K562 (cell line): ENCODE measurements around the gene ZBTB42. TPM values are rescaled to one million over a fixed set of nuclear protein-coding genes. Genes with fewer than 3 reads are reported as not detected.
A peak's percentile ranks its signal among the peaks of the same experiment; 100 is the strongest.

Experiments used
- E2F6 ChIP-seq, 2 experiments: IDR thresholded peaks; 2 replicates each; pipeline ENCODE4 v1.6.1; 2011; ENCODE audit warnings: borderline replicate concordance in 1 of 2, control low read depth in 1 of 2, low read depth in 1 of 2, low read length in 1 of 2, mild to moderate bottlenecking in 1 of 2, mixed read lengths in 1 of 2, moderate library complexity in 1 of 2; ENCODE audit not compliant: insufficient read depth in 1 of 2, insufficient read length in 1 of 2, poor library complexity in 1 of 2, severe bottlenecking in 1 of 2; ENCODE audit errors: extremely low read depth in 1 of 2
- FOXK2 ChIP-seq, 2 experiments: fragments of 450-650 bp; IDR thresholded peaks in 1 of 2; conservative IDR thresholded peaks in 1 of 2; 2 replicates each; pipeline ENCODE4 v1.6.1; 2016; ENCODE audit warnings: low read depth in 2 of 2, mild to moderate bottlenecking in 1 of 2
- PHF20 ChIP-seq: fragments of 450-650 bp; IDR thresholded peaks from 2 replicates; pipeline ENCODE4 v1.6.1; 2018; ENCODE audit not compliant: partially characterized antibody
- POLR2G ChIP-seq: fragments of 200-400 bp; formaldehyde crosslinking; IDR thresholded peaks from 2 replicates; pipeline ENCODE4 v1.6.1; 2017; ENCODE audit warnings: low read depth, mild to moderate bottlenecking, antibody characterized with exemption, low read length, moderate library complexity
- POLR2H ChIP-seq: IDR thresholded peaks from 2 replicates; pipeline ENCODE4 v1.6.1; 2016; ENCODE audit warnings: missing genetic modification characterization, low read depth, mild to moderate bottlenecking, control low read depth, missing compliant biosample characterization, moderate library complexity
- RAD21 ChIP-seq, 2 experiments: fragments of 250-450 bp in 1 of 2; fragments of 450-650 bp in 1 of 2; sonication (Bioruptor Pico) in 1 of 2; formaldehyde crosslinking in 1 of 2; IDR thresholded peaks in 1 of 2; conservative IDR thresholded peaks in 1 of 2; 2 replicates each; pipeline versions ENCODE4 v1.4.0 to v1.8.0; 2020 to 2022; ENCODE audit warnings: mild to moderate bottlenecking in 2 of 2, moderate library complexity in 1 of 2
- RREB1 ChIP-seq: fragments of 250-450 bp; sonication (Bioruptor Pico); IDR thresholded peaks from 2 replicates; pipeline ENCODE4 v1.4.0; 2020
- SRF ChIP-seq, 2 experiments: fragments of 250-450, 450-650 bp in 1 of 2; sonication (Bioruptor Pico) in 1 of 2; sonication (generic) in 1 of 2; formaldehyde crosslinking; IDR thresholded peaks; 2 replicates each; pipeline versions ENCODE4 v1.5.0 to v1.5.1; 2020 to 2022; ENCODE audit warnings: mild to moderate bottlenecking in 1 of 2, missing genetic modification reagents in 1 of 2
- ZBTB33 ChIP-seq: sonication (generic); formaldehyde crosslinking; IDR thresholded peaks from 2 replicates; pipeline ENCODE4 v1.8.1; 2023; ENCODE audit warnings: mild to moderate bottlenecking, missing genetic modification reagents
- ZNF165 ChIP-seq: fragments of 250-450 bp; sonication (Bioruptor Pico); IDR thresholded peaks from 2 replicates; pipeline ENCODE4 v1.4.0; 2020; ENCODE audit warnings: borderline replicate concordance
- ZNF347 ChIP-seq: fragments of 450-650 bp; formaldehyde crosslinking; IDR thresholded peaks from 2 replicates; pipeline ENCODE4 v1.4.0; 2020; ENCODE audit warnings: low read depth, mild to moderate bottlenecking, moderate library complexity
- ZNF511 ChIP-seq: sonication (generic); formaldehyde crosslinking; IDR thresholded peaks from 2 replicates; pipeline ENCODE4 v1.8.0; 2022; ENCODE audit warnings: mild to moderate bottlenecking, missing genetic modification reagents
- ZNF77 ChIP-seq: fragments of 250-450 bp; sonication (Bioruptor Pico); IDR thresholded peaks from 2 replicates; pipeline ENCODE4 v1.5.0; 2020
- polyA plus RNA-seq, 8 experiments: library from polyadenylated mRNA; depleted of rRNA in 4 of 8; stranded (reverse) in 5 of 8; unstranded in 3 of 8; fragments of >200 nt; fragmentation: Nextera tagmentation in 2 of 8; fragmentation: Illumina TruSeq in 1 of 8; extraction: Ambion mirVana in 2 of 8; extraction: Trizol in 1 of 8; gene quantifications; 2 replicates each; pipeline versions ENCODE4 v1.2.1 to v1.2.3, GENCODE V29; 2011 to 2014; ENCODE audit warnings: inconsistent platforms in 1 of 8, missing spikeins in 1 of 8
- total RNA-seq, 7 experiments: library from RNA; depleted of rRNA in 6 of 7; stranded (reverse); fragments of >200 nt in 6 of 7; fragmentation: Illumina TruSeq in 2 of 7; extraction: Trizol in 2 of 7; gene quantifications; 2 replicates each; pipeline versions ENCODE4 v1.2.1 to v1.2.3, GENCODE V29; 2011 to 2021; ENCODE audit warnings: low replicate concordance in 1 of 7
- TF ChIP-seq, protein P1 (sequence below): fragments of 450-650 bp; formaldehyde crosslinking; IDR thresholded peaks from 2 replicates; pipeline ENCODE4 v1.4.0; 2020; ENCODE audit warnings: mild to moderate bottlenecking, moderate library complexity

The ZBTB42 gene
- total and polyA plus RNA-seq, 9 of the 15 experiments (the other 6 are each of a cell fraction or from before 2014, with no cell fraction given) = 0.03 to 8.5 (median 2.4) TPM

GRCh38 chr14:104751539-104752422, 49.1 kb upstream of the ZBTB42 start (continued):
- TF ChIP-seq ZBTB33 (CRISPR knock-in tag) = peak; percentile 86
- TF ChIP-seq RAD21 (CRISPR knock-in tag; conservative IDR thresholded peaks at IDR 0.05 in 1 of 2, IDR thresholded peaks at IDR 0.05 in 1 of 2) = peak in 1 of 2 experiments; percentile 51; a peak in 2 of 4 replicates
- no peak for TF ChIP-seq PHF20
- no peak for TF ChIP-seq RREB1
- TF ChIP-seq ZNF165 (CRISPR knock-in tag) = no peak
- peak; percentile 81 for TF ChIP-seq POLR2G
- no peak for TF ChIP-seq POLR2H (tag)
- TF ChIP-seq ZNF77 = no peak
- TF ChIP-seq, protein P1, sequence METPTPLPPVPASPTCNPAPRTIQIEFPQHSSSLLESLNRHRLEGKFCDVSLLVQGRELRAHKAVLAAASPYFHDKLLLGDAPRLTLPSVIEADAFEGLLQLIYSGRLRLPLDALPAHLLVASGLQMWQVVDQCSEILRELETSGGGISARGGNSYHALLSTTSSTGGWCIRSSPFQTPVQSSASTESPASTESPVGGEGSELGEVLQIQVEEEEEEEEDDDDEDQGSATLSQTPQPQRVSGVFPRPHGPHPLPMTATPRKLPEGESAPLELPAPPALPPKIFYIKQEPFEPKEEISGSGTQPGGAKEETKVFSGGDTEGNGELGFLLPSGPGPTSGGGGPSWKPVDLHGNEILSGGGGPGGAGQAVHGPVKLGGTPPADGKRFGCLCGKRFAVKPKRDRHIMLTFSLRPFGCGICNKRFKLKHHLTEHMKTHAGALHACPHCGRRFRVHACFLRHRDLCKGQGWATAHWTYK (CRISPR knock-in tag) = no peak
- peak in 1 of 2 experiments; percentile 76 for TF ChIP-seq E2F6 (IDR thresholded peaks at IDR 0.05; ENCODE audit: borderline replicate concordance in 1 of 2, extremely low read depth in 1 of 2, insufficient read depth in 1 of 2, insufficient read length in 1 of 2, low read depth in 1 of 2, low read length in 1 of 2, poor library complexity in 1 of 2, severe bottlenecking in 1 of 2)
- peak; percentile 54; the same call in 1 of the 2 replicates for TF ChIP-seq ZNF511 (CRISPR knock-in tag)
- no peak for TF ChIP-seq FOXK2 (conservative IDR thresholded peaks at IDR 0.05 in 1 of 2, IDR thresholded peaks at IDR 0.05 in 1 of 2; ENCODE audit: low read depth in 2 of 2)
- TF ChIP-seq ZNF347 = no peak
- TF ChIP-seq SRF (CRISPR knock-in tag; IDR thresholded peaks at IDR 0.05) = no peak
